H9 (cell line): Measurements from ENCODE around the gene DAND5. TPM values are rescaled to one million over a fixed set of nuclear protein-coding genes. Genes with fewer than 3 reads are reported as not detected.
A peak's percentile ranks its signal among the peaks of the same experiment; 100 is the strongest.

Experiments used
- DNase-seq: peaks from one replicate; pipeline ENCODE4 v3.0.0-alpha.2; 2017
- H2AFZ ChIP-seq: one replicate; pipeline ENCODE4 v1.6.1; 2013; ENCODE audit warnings: mild to moderate bottlenecking, low read length, control low read depth, moderate library complexity
- H2AK5ac ChIP-seq: 2 replicates; pipeline ENCODE4 v1.6.1; 2013; ENCODE audit warnings: low read length, control low read depth, mixed read lengths; ENCODE audit not compliant: insufficient read length
- H2BK120ac ChIP-seq: one replicate; pipeline ENCODE4 v1.6.1; 2013; ENCODE audit warnings: low read depth, mild to moderate bottlenecking, low read length, control low read depth, inconsistent platforms; ENCODE audit not compliant: poor library complexity, severe bottlenecking
- H2BK12ac ChIP-seq: 2 replicates; pipeline ENCODE4 v1.6.1; 2013; ENCODE audit warnings: low read length, control low read depth, mixed read lengths, low read depth; ENCODE audit not compliant: insufficient read length
- H2BK15ac ChIP-seq: 2 replicates; pipeline ENCODE4 v1.6.1; 2013; ENCODE audit warnings: low read depth, low read length, control low read depth
- H2BK20ac ChIP-seq: one replicate; pipeline ENCODE4 v1.6.1; 2013; ENCODE audit warnings: low read depth, mild to moderate bottlenecking, low read length, control low read depth, inconsistent platforms; ENCODE audit not compliant: poor library complexity, severe bottlenecking
- H2BK5ac ChIP-seq: 2 replicates; pipeline ENCODE4 v1.6.1; 2013; ENCODE audit warnings: low read length, control low read depth, mixed read lengths; ENCODE audit not compliant: insufficient read length
- H3K14ac ChIP-seq: 2 replicates; pipeline ENCODE4 v1.6.1; 2013; ENCODE audit warnings: low read length, control low read depth; ENCODE audit not compliant: insufficient read depth
- H3K18ac ChIP-seq: 2 replicates; pipeline ENCODE4 v1.6.1; 2013; ENCODE audit warnings: low read depth, mild to moderate bottlenecking, mixed read lengths, low read length, control low read depth; ENCODE audit not compliant: insufficient read length
- H3K23ac ChIP-seq: 2 replicates; pipeline ENCODE4 v1.6.1; 2013; ENCODE audit warnings: low read length, control low read depth, mixed read lengths, low read depth; ENCODE audit not compliant: insufficient read length
- H3K23me2 ChIP-seq: 2 replicates; pipeline ENCODE4 v1.6.1; 2013; ENCODE audit warnings: low read depth, mild to moderate bottlenecking, mixed read lengths, low read length, control low read depth; ENCODE audit not compliant: insufficient read length, poor library complexity, severe bottlenecking
- H3K27ac ChIP-seq: 2 replicates; pipeline ENCODE4 v1.5.1; 2013; ENCODE audit warnings: low read length, control low read depth, mixed read lengths, low read depth; ENCODE audit not compliant: insufficient read length
- H3K27me3 ChIP-seq: 2 replicates; pipeline ENCODE4 v1.6.1; 2013; ENCODE audit warnings: low read length, control low read depth, inconsistent platforms; ENCODE audit not compliant: insufficient read depth
- H3K4ac ChIP-seq: 2 replicates; pipeline ENCODE4 v1.6.1; 2013; ENCODE audit warnings: low read depth, mild to moderate bottlenecking, control low read depth, inconsistent platforms, low read length, moderate library complexity
- H3K4me1 ChIP-seq: 2 replicates; pipeline ENCODE4 v1.6.1; 2013; ENCODE audit warnings: low read length, control low read depth, inconsistent platforms; ENCODE audit not compliant: insufficient read depth
- H3K4me2 ChIP-seq: 2 replicates; pipeline ENCODE4 v1.6.1; 2013; ENCODE audit warnings: low read length, control low read depth, mixed read lengths; ENCODE audit not compliant: insufficient read length, insufficient read depth
- H3K56ac ChIP-seq: 2 replicates; pipeline ENCODE4 v1.6.1; 2013; ENCODE audit warnings: low read depth, mild to moderate bottlenecking, mixed read lengths, low read length, control low read depth; ENCODE audit not compliant: insufficient read length
- H3K79me1 ChIP-seq: 2 replicates; pipeline ENCODE4 v1.6.1; 2013; ENCODE audit warnings: low read depth, mild to moderate bottlenecking, moderate library complexity, low read length, control low read depth, inconsistent platforms; ENCODE audit not compliant: insufficient read depth, poor library complexity, severe bottlenecking
- H3K79me2 ChIP-seq: 2 replicates; pipeline ENCODE4 v1.6.1; 2013; ENCODE audit warnings: low read length, control low read depth, inconsistent platforms; ENCODE audit not compliant: insufficient read depth
- H3K9ac ChIP-seq: 2 replicates; pipeline ENCODE4 v1.6.1; 2013; ENCODE audit warnings: low read length, control low read depth, mixed read lengths; ENCODE audit not compliant: insufficient read length; ENCODE audit errors: extremely low read depth
- H3K9me3 ChIP-seq: one replicate; pipeline ENCODE4 v1.6.1; 2013; ENCODE audit warnings: low read depth, low read length, inconsistent platforms; ENCODE audit not compliant: control insufficient read depth
- H3T11ph ChIP-seq: one replicate; pipeline ENCODE4 v1.6.1; 2013; ENCODE audit warnings: mild to moderate bottlenecking, low read length, control low read depth, inconsistent platforms
- H4K20me1 ChIP-seq: one replicate; pipeline ENCODE4 v1.6.1; 2013; ENCODE audit not compliant: control insufficient read depth, insufficient read length, insufficient read depth
- H4K5ac ChIP-seq: 2 replicates; pipeline ENCODE4 v1.6.1; 2013; ENCODE audit warnings: low read depth, mild to moderate bottlenecking, mixed read lengths, low read length, control low read depth; ENCODE audit not compliant: insufficient read length
- H4K8ac ChIP-seq: replicated peaks from 2 replicates; pipeline ENCODE4 v1.6.1; 2013; ENCODE audit warnings: low read length, control low read depth, mixed read lengths, low read depth; ENCODE audit not compliant: insufficient read length
- H4K91ac ChIP-seq: 2 replicates; pipeline ENCODE4 v1.6.1; 2013; ENCODE audit warnings: low read depth, mild to moderate bottlenecking, moderate library complexity, mixed read lengths, low read length, control low read depth; ENCODE audit not compliant: insufficient read length
- H3K27ac Mint-ChIP-seq, 3 experiments: 2 replicates in 2 of 3; 3 replicates in 1 of 3; pipeline ENCODE4 v1.8.0; 2020 to 2021; ENCODE audit warnings: mixed read lengths in 3 of 3, mild to moderate bottlenecking in 1 of 3, moderate library complexity in 1 of 3
- H3K27me3 Mint-ChIP-seq: 2 replicates; pipeline ENCODE4 v1.8.0; 2021; ENCODE audit warnings: low read depth, mild to moderate bottlenecking, moderate library complexity, mixed read lengths
- H3K36me3 Mint-ChIP-seq, 3 experiments: 2 replicates in 2 of 3; 3 replicates in 1 of 3; pipeline ENCODE4 v1.8.0; 2020 to 2021; ENCODE audit warnings: low read depth in 3 of 3, mixed read lengths in 3 of 3; ENCODE audit not compliant: insufficient read depth in 1 of 3
- H3K4me1 Mint-ChIP-seq, 2 experiments: 2 replicates each; pipeline ENCODE4 v1.8.0; 2020; ENCODE audit warnings: mixed read lengths in 2 of 2
- H3K4me3 Mint-ChIP-seq, 2 experiments: 2 replicates in 1 of 2; 3 replicates in 1 of 2; pipeline ENCODE4 v1.8.0; 2020 to 2021; ENCODE audit warnings: mild to moderate bottlenecking in 2 of 2, mixed read lengths in 2 of 2, moderate library complexity in 1 of 2
- H3K9me3 Mint-ChIP-seq, 2 experiments: 2 replicates in 1 of 2; 3 replicates in 1 of 2; pipeline ENCODE4 v1.8.0; 2020; ENCODE audit warnings: mild to moderate bottlenecking in 2 of 2, mixed read lengths in 2 of 2, moderate library complexity in 1 of 2
- WGBS: extraction: QIAGEN DNeasy Blood & Tissue Kit; methylation state at CpG from one replicate; pipeline ENCODE4 v1.1.7; 2013; ENCODE audit warnings: missing lambda C conversion rate, low lambda C conversion rate, mixed read lengths; ENCODE audit not compliant: insufficient read length; ENCODE audit errors: extremely low coverage; 5-methylcytosine and 5-hydroxymethylcytosine counted together
- total RNA-seq: library from RNA; stranded (reverse); gene quantifications from 2 replicates; pipeline ENCODE4 v1.2.1, GENCODE V29; 2021
- TF ChIP-seq, protein P1 (sequence below): fragments of 200-600 bp; sonication (generic); conservative IDR thresholded peaks from 3 replicates; pipeline ENCODE4 v1.8.0; 2021; ENCODE audit warnings: antibody characterized with exemption, mild to moderate bottlenecking

The DAND5 gene
- total RNA-seq, 1 experiment from 2014 or later = 0.11 TPM

DNA sequence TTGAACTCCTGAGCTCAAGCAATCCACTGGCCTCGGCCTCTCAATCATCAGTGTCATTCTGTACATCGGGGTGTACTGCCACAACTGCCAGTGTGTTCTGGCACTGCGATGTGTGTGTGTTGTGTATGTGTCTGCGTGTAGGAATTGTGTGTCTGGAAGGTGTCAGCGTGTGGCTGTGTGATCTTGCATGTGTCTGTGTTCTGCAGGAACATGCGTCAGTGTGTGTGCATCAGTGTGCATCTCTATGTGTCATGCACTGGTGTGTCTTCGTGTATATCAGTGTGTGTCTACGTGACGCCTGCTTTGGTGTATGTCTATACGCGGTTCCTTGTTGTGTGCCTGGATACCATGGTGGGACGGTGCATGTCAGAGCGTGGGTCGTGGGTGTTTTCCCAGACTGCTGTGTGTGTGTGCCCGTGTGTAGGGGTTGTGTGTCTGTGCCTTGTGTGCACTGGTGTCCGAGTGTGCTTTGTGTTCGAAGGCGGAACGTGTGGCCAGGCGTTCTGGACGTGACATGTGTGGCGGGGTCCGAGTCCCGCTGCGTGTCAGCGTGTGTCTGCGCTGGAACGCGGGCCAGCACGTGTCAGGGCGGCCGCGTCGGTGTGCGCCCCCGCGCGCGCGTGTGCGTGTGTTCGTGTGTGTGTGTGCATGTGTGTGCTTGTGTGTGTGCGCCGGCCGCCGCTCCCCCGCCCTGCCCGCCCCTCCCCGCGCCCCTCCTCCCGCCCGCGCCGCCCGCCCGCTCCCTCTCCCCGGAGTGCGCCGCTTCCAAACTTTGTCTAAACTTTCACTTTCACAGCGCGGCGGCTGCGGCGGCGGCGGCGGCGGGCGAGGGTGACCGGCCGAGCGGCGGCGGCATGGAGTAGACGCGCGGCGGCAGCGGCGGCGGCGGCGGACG, 25.6 kb downstream of the DAND5 start, which contains the start of gene NFIX:
Gene NFIX (plus strand): TSS at position 775 of the 895 bp plus-strand sequence. CDS start 363 bp downstream, outside the sequence.
- Histone ChIP-seq H2AK5ac (no peak within 1 kb of the TSS), H3T11ph (no peak within 1 kb of the TSS), H3K79me1 (no peaks in the 10 kb centered on the region), H3K23me2 (peaks cover 4% of the 10 kb centered on the region), H2AFZ (no peak within 1 kb of the TSS), H3K4me1 (no peaks in the 10 kb centered on the region), H3K18ac (no peak within 1 kb of the TSS), H3K4ac (no peak within 1 kb of the TSS), H4K91ac (no peak within 1 kb of the TSS), H3K27ac (no peak within 1 kb of the TSS), H3K79me2 (no peaks in the 10 kb centered on the region), H2BK15ac (no peak within 1 kb of the TSS), H4K5ac (no peak within 1 kb of the TSS), H3K9me3 (no peaks in the 10 kb centered on the region), H2BK12ac (no peak within 1 kb of the TSS), H3K4me2 (peak within 1 kb of the TSS; percentile 3), H2BK120ac (no peak within 1 kb of the TSS), H3K23ac (no peak within 1 kb of the TSS), H3K14ac (no peak within 1 kb of the TSS; the same call in 1 of the 2 replicates), H3K9ac (no peak within 1 kb of the TSS), H4K20me1 (peaks cover 5% of the 10 kb centered on the region), H2BK5ac (no peak within 1 kb of the TSS), H4K8ac (no peak within 1 kb of the TSS), H3K56ac (no peak within 1 kb of the TSS), H3K27me3 (peaks cover 54% of the 10 kb centered on the region), H2BK20ac (no peak within 1 kb of the TSS)
- Mint-ChIP-seq H3K4me1 (peaks cover 5 to 11% of the 10 kb centered on the region in 2 experiments), H3K27ac (peak within 1 kb of the TSS in 1 of 3 experiments; percentile 9; a peak in 1 of 7 replicates), H3K27me3 (peaks cover 93% of the 10 kb centered on the region), H3K36me3 (peaks cover 0 to 2% (median 0%) of the 10 kb centered on the region in 3 experiments; a peak in 1 of 7 replicates), H3K9me3 (peaks cover 2 to 9% of the 10 kb centered on the region in 2 experiments; a peak in 3 of 5 replicates), H3K4me3 (peak within 1 kb of the TSS; percentile 61 to 80)
- WGBS = no CpG with 5 or more reads among the region's 84 CpGs
- TF ChIP-seq, protein P1, sequence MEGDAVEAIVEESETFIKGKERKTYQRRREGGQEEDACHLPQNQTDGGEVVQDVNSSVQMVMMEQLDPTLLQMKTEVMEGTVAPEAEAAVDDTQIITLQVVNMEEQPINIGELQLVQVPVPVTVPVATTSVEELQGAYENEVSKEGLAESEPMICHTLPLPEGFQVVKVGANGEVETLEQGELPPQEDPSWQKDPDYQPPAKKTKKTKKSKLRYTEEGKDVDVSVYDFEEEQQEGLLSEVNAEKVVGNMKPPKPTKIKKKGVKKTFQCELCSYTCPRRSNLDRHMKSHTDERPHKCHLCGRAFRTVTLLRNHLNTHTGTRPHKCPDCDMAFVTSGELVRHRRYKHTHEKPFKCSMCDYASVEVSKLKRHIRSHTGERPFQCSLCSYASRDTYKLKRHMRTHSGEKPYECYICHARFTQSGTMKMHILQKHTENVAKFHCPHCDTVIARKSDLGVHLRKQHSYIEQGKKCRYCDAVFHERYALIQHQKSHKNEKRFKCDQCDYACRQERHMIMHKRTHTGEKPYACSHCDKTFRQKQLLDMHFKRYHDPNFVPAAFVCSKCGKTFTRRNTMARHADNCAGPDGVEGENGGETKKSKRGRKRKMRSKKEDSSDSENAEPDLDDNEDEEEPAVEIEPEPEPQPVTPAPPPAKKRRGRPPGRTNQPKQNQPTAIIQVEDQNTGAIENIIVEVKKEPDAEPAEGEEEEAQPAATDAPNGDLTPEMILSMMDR = no peak
- DNase-seq = no peak
